ENCODE measurements around the gene AOPEP. TPM values are rescaled to one million over a fixed set of nuclear protein-coding genes. Genes with fewer than 3 reads are reported as not detected.

The AOPEP gene
- total RNA-seq, 1 experiment from 2014 or later = 36.4 TPM

- DNase-seq (ENCODE audit: low read depth, low spot score) (no peak), ATAC-seq (no peak)
- H3K27me3 ChIP-seq (ENCODE audit: control insufficient read depth, insufficient read depth, low read length) = no peaks in the 10 kb centered on the region
- no TSS peak for BruUV-seq (replicated peaks)
- peaks cover 23% of the 10 kb centered on the region for H3K4me1 ChIP-seq (ENCODE audit: control insufficient read depth, insufficient read depth, low read length)
- intact Hi-C loops (cut with micrococcal nuclease; ENCODE audit: unreplicated experiment) = no loop called here
- H3K4me3 ChIP-seq (ENCODE audit: low read depth in 2 of 2, low read length in 2 of 2) = no peak overlapping the region
- ChIA-PET CTCF (no interaction called here), POLR2A (no interaction called here)
- no peaks in the 10 kb centered on the region for H3K9me3 ChIP-seq (ENCODE audit: control insufficient read depth, insufficient read depth, low read depth, low read length)
- no peaks in the 10 kb centered on the region; the same call in 1 of the 2 replicates for H3K36me3 ChIP-seq (ENCODE audit: control insufficient read depth, insufficient read depth, low read length)
- in situ Hi-C loops (cut with HindIII; ENCODE audit: low pct_unique_long_range_greater_than_20kb, low sequenced_read_pairs) = no loop called here
- H3K27ac ChIP-seq (ENCODE audit: low read length) = no peak overlapping the region
- TF ChIP-seq SIN3A (IDR thresholded peaks at IDR 0.05; ENCODE audit: borderline replicate concordance, insufficient read depth, low read depth, low read length) (no peak), CTCF (IDR thresholded peaks at IDR 0.05) (no peak), TCF7L2 (IDR thresholded peaks at IDR 0.05; ENCODE audit: low read depth, low read length) (no peak), REST (IDR thresholded peaks at IDR 0.05; ENCODE audit: insufficient read depth in 1 of 2, low read depth in 2 of 2, low read length in 1 of 2) (no peak), POLR2AphosphoS5 (IDR thresholded peaks at IDR 0.05; ENCODE audit: low read depth, low read length) (no peak)
These were observed 334.4 kb downstream of the AOPEP start for GRCh38 chr9:95060916-95061315.

- TF ChIP-seq REST (IDR thresholded peaks at IDR 0.05; ENCODE audit: insufficient read depth in 1 of 2, low read depth in 2 of 2, low read length in 1 of 2) (no peak), POLR2AphosphoS5 (IDR thresholded peaks at IDR 0.05; ENCODE audit: low read depth, low read length) (no peak), SIN3A (IDR thresholded peaks at IDR 0.05; ENCODE audit: borderline replicate concordance, insufficient read depth, low read depth, low read length) (no peak), CTCF (IDR thresholded peaks at IDR 0.05) (no peak), TCF7L2 (IDR thresholded peaks at IDR 0.05; ENCODE audit: low read depth, low read length) (no peak)
- no peak overlapping the region for H3K27ac ChIP-seq (ENCODE audit: low read length)
- peaks cover 3% of the 10 kb centered on the region; the same call in 1 of the 2 replicates for H3K36me3 ChIP-seq (ENCODE audit: control insufficient read depth, insufficient read depth, low read length)
- POLR2A ChIA-PET = no interaction called here
- intact Hi-C loops (cut with micrococcal nuclease; ENCODE audit: unreplicated experiment) = no loop called here
- DNase-seq (ENCODE audit: low read depth, low spot score) (no peak), ATAC-seq (no peak)
- peaks cover 16% of the 10 kb centered on the region for H3K4me1 ChIP-seq (ENCODE audit: control insufficient read depth, insufficient read depth, low read length)
- H3K4me3 ChIP-seq (ENCODE audit: low read depth in 2 of 2, low read length in 2 of 2) = no peak overlapping the region
- no peaks in the 10 kb centered on the region for H3K27me3 ChIP-seq (ENCODE audit: control insufficient read depth, insufficient read depth, low read length)
- in situ Hi-C loops (cut with HindIII; ENCODE audit: low pct_unique_long_range_greater_than_20kb, low sequenced_read_pairs) = no loop called here
- CTCF ChIA-PET = no interaction called here
- no peaks in the 10 kb centered on the region for H3K9me3 ChIP-seq (ENCODE audit: control insufficient read depth, insufficient read depth, low read depth, low read length)
- no TSS peak for BruUV-seq (replicated peaks)
These were observed 335.6 kb downstream of the AOPEP start for GRCh38 chr9:95061916-95062595.

Data from Panc1 (cell line).